Measurements from ENCODE around the gene SMIM13.

DNA sequence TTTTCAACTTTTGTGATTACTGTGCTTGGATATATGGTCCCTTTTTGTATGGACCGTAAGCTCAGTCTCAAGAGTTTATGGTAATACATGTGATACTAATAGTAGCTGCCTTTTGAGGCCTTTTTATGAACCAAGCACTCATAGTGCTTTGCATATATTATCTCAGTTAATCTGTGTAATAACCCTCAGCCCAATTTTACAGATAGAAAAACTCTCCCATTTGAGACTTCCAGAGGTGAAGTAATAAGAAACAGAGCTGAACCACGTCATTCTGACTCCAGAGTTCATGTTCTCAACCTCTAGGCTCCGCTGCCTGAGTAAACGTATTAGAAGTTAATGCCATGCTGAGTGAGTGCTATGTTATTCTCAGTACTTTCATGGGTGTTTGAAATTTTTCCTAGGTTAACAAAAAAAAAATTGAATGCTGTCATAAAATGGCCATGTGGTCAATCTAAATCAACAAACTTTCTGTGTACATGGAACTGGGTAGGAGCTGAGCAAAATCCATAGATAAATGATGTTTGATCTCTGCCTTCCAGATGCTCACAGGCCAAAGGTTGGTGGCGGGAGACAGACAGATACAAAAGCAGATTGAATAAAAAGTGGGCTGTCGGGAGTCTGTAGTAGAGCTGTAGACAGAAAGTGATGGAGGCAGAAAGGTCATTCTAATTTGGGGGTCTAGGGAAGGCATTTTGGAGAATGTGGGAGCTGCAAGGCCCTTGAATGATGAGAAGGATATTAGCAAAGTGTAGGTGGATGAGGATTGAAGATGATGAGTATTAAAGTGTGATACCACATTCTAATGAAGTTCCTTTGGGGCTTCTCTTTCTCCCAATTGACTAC, 26.9 kb upstream of the SMIM13 start:
- no peak for TF ChIP-seq EZH2 (IDR thresholded peaks at IDR 0.05; ENCODE audit: borderline replicate concordance, low read depth, low read length, severe bottlenecking)
- TF ChIP-seq, protein P1, sequence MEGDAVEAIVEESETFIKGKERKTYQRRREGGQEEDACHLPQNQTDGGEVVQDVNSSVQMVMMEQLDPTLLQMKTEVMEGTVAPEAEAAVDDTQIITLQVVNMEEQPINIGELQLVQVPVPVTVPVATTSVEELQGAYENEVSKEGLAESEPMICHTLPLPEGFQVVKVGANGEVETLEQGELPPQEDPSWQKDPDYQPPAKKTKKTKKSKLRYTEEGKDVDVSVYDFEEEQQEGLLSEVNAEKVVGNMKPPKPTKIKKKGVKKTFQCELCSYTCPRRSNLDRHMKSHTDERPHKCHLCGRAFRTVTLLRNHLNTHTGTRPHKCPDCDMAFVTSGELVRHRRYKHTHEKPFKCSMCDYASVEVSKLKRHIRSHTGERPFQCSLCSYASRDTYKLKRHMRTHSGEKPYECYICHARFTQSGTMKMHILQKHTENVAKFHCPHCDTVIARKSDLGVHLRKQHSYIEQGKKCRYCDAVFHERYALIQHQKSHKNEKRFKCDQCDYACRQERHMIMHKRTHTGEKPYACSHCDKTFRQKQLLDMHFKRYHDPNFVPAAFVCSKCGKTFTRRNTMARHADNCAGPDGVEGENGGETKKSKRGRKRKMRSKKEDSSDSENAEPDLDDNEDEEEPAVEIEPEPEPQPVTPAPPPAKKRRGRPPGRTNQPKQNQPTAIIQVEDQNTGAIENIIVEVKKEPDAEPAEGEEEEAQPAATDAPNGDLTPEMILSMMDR (IDR thresholded peaks at IDR 0.05; ENCODE audit: borderline replicate concordance, extremely low read depth, low read length, poor library complexity, severe bottlenecking), result no peak
